ENCODE results near the gene GPHN. TPM values are rescaled to one million over a fixed set of nuclear protein-coding genes. Genes with fewer than 3 reads are reported as not detected.

Gene GPHN
- total RNA-seq, 1 donor from 2014 or later, result 27.0 TPM

- no peak for TF ChIP-seq CTCF (IDR thresholded peaks at IDR 0.05)
- H3K27ac ChIP-seq, result no peak overlapping the region
- no peaks in the 10 kb centered on the region for H3K36me3 ChIP-seq
- no peaks in the 10 kb centered on the region for H3K4me1 ChIP-seq
- H3K27me3 ChIP-seq (ENCODE audit: low read depth), result no peaks in the 10 kb centered on the region
- no peak overlapping the region for H3K4me3 ChIP-seq
- ATAC-seq, result no peak
- no peak for DNase-seq
- no peaks in the 10 kb centered on the region for H3K9me3 ChIP-seq
- intact Hi-C loops (cut with DNase I), result no loop called here
These were observed 244.2 kb downstream of the GPHN start for GRCh38 chr14:66752109-66752508.

- ATAC-seq, result no peak
- intact Hi-C loops (cut with DNase I), result no loop called here
- no peak for DNase-seq
- Histone ChIP-seq H3K9me3 (no peaks in the 10 kb centered on the region), H3K4me1 (no peaks in the 10 kb centered on the region), H3K4me3 (no peak overlapping the region), H3K36me3 (no peaks in the 10 kb centered on the region), H3K27ac (no peak overlapping the region), H3K27me3 (ENCODE audit: low read depth) (no peaks in the 10 kb centered on the region)
- TF ChIP-seq CTCF (IDR thresholded peaks at IDR 0.05), result no peak
These were observed 250.2 kb downstream of the GPHN start for GRCh38 chr14:66758031-66758613.

DNA sequence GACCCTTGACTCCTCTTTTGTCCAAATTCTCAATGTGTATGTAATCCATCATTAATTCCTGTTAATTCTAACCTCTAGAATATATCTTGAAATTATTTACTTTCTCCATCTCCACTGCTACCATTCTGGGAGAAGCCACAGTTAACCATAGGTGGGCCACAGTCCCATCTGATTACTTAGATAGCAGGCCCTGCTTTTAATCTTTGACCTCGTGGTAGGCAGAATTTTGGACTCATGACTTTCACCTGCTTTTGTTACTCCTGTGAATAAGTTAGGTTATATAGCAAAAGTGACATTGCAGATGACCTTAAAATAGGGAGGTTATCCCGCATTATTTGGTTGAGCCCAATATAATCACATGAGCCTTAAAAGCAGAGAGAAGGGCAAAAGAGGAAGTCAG is 264.2 kb downstream of the GPHN start:
- intact Hi-C loops (cut with DNase I), result no loop called here
- Histone ChIP-seq H3K4me3 (no peak overlapping the region), H3K4me1 (no peaks in the 10 kb centered on the region), H3K27me3 (ENCODE audit: low read depth) (no peaks in the 10 kb centered on the region), H3K9me3 (no peaks in the 10 kb centered on the region), H3K27ac (no peak overlapping the region), H3K36me3 (no peaks in the 10 kb centered on the region)
- TF ChIP-seq CTCF (IDR thresholded peaks at IDR 0.05), result no peak
- no peak for DNase-seq
- ATAC-seq, result no peak

- no peak for TF ChIP-seq CTCF (IDR thresholded peaks at IDR 0.05)
- DNase-seq (no peak), ATAC-seq (no peak)
- H3K9me3 ChIP-seq, result no peaks in the 10 kb centered on the region
- no peaks in the 10 kb centered on the region for H3K4me1 ChIP-seq
- no peak overlapping the region for H3K4me3 ChIP-seq
- intact Hi-C loops (cut with DNase I), result no loop called here
- no peak overlapping the region for H3K27ac ChIP-seq
- H3K27me3 ChIP-seq (ENCODE audit: low read depth), result no peaks in the 10 kb centered on the region
- H3K36me3 ChIP-seq, result no peaks in the 10 kb centered on the region
These were observed 274.9 kb downstream of the GPHN start for GRCh38 chr14:66782853-66783252.

DNA sequence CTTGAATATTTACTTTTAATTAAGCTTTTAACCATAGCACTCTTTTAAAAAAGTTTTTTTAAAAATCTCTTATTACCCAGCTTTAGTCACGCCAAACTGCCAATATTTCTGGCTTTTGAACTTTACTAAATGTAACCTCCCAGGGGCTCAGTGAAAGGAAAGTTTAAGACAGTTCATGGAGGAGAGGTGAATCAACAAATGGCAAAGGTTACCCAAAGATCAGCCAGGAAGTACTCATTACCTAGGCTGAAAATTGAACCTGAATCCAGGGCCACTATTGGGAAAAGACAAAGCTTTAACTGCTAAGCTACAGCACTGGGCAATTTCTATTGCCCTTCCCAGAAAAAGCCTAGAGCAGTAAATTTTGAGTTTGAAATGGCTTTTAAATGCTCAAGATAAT is 282.2 kb downstream of the GPHN start:
- H3K27me3 ChIP-seq (ENCODE audit: low read depth), result no peaks in the 10 kb centered on the region
- no peaks in the 10 kb centered on the region for H3K4me1 ChIP-seq
- TF ChIP-seq CTCF (IDR thresholded peaks at IDR 0.05), result no peak
- intact Hi-C loops (cut with DNase I), result no loop called here
- no peak overlapping the region for H3K4me3 ChIP-seq
- no peak overlapping the region for H3K27ac ChIP-seq
- DNase-seq, result no peak
- H3K36me3 ChIP-seq, result no peaks in the 10 kb centered on the region
- ATAC-seq, result no peak
- peaks cover 21% of the 10 kb centered on the region for H3K9me3 ChIP-seq

DNA sequence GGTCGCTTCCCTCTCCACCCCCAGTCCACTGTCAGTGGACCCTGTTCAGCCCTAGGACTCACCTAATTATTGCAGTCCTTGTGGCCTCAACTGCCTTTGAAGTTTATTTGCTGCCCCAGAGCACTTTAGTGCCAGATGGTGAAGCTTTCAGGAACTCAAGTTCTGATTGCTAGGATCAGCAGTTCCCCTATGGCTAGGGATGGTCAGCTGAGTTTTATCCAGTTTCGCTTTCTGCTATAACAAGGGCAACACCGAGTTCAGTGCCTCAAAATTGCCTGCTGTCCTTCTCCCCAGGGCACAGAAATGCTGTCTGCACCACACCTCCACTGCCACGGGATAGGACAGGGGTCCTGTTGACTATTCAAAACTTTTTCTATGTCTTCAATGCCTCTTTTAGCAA is 295.0 kb downstream of the GPHN start:
- Histone ChIP-seq H3K27me3 (ENCODE audit: low read depth) (no peaks in the 10 kb centered on the region), H3K27ac (no peak overlapping the region), H3K4me1 (no peaks in the 10 kb centered on the region), H3K36me3 (no peaks in the 10 kb centered on the region), H3K4me3 (no peak overlapping the region), H3K9me3 (peaks cover 8% of the 10 kb centered on the region)
- DNase-seq (no peak), ATAC-seq (no peak)
- no peak for TF ChIP-seq CTCF (IDR thresholded peaks at IDR 0.05)
- intact Hi-C loops (cut with DNase I), result no loop called here

All from lower lobe of right lung (tissue), 2 donors.